ENCODE results near the gene SLC8A3. TPM values are rescaled to one million over a fixed set of nuclear protein-coding genes. Genes with fewer than 3 reads are reported as not detected.

Gene SLC8A3
- total and polyA plus RNA-seq, 2 of the 13 experiments (the other 11 are each of a cell fraction or from before 2014, with no cell fraction given) = 0.01 to 0.02 TPM

GRCh38 chr14:70156592-70156991 lies 32.2 kb downstream of the SLC8A3 start:
- Histone ChIP-seq H3K9me3 (ENCODE audit: low read length) (no peaks in the 10 kb centered on the region), H3K79me2 (ENCODE audit: insufficient read depth, low read length) (no peaks in the 10 kb centered on the region), H3K36me3 (replicated peaks in 1 of 2; ENCODE audit: control insufficient read depth in 1 of 2, insufficient read depth in 2 of 2, low read length in 2 of 2) (no peaks in the 10 kb centered on the region), H3K4me3 (replicated peaks in 1 of 3; ENCODE audit: insufficient read depth in 1 of 3, low read depth in 2 of 3, low read length in 3 of 3) (no peak overlapping the region), H2AFZ (ENCODE audit: low read length) (no peak overlapping the region), H3K4me1 (ENCODE audit: insufficient read depth, low read length) (no peaks in the 10 kb centered on the region), H3K27ac (ENCODE audit: extremely low read length, insufficient read depth, low read length) (no peak overlapping the region), H3K4me2 (ENCODE audit: low read depth, low read length) (no peak overlapping the region), H4K20me1 (ENCODE audit: insufficient read depth, low read length) (no peaks in the 10 kb centered on the region), H3K27me3 (ENCODE audit: control insufficient read depth in 1 of 2, insufficient read depth in 2 of 2, low read length in 2 of 2) (peaks cover 0 to 1% of the 10 kb centered on the region in 2 experiments; a peak in 3 of 5 replicates), H3K9ac (ENCODE audit: insufficient read depth, low read depth, low read length) (no peak overlapping the region)
- no peak for ATAC-seq
- 11% methylated on average over 3 of the region's 3 CpGs for WGBS (ENCODE audit: low lambda C conversion rate)
- POLR2A ChIA-PET = interaction anchor here (0.6 kb wide), 1 partner anchor 109 kb away, joined by 3 read pairs; no protein-coding TSS in a partner anchor
- CTCF ChIA-PET (ENCODE audit: low intra/inter-chr PET ratio, low total read pairs) = no interaction called here
- in situ Hi-C loops (cut with HindIII; ENCODE audit: extremely low pct_ligation_motif_present, low pct_unique_long_range_greater_than_20kb) (no loop called here), intact Hi-C loops (cut with micrococcal nuclease; ENCODE audit: unreplicated experiment) (no loop called here)
- BruUV-seq (replicated peaks) = no TSS peak
- TF ChIP-seq ZNF24 (IDR thresholded peaks at IDR 0.05) (no peak), CBX1 (IDR thresholded peaks at IDR 0.05; ENCODE audit: low read depth) (no peak), ZNF547 (CRISPR knock-in tag; IDR thresholded peaks at IDR 0.05) (no peak)
- FAIRE-seq = no peak
- DNase-seq (ENCODE audit: low spot score) = no peak

GRCh38 chr14:70152704-70153103 lies 36.0 kb downstream of the SLC8A3 start:
- no TSS peak for BruUV-seq (replicated peaks)
- H3K4me2 ChIP-seq (ENCODE audit: low read depth, low read length) = no peak overlapping the region
- no peak for DNase-seq (ENCODE audit: low spot score)
- no peak overlapping the region for H2AFZ ChIP-seq (ENCODE audit: low read length)
- FAIRE-seq = no peak
- H3K79me2 ChIP-seq (ENCODE audit: insufficient read depth, low read length) = no peaks in the 10 kb centered on the region
- H4K20me1 ChIP-seq (ENCODE audit: insufficient read depth, low read length) = no peaks in the 10 kb centered on the region
- H3K9ac ChIP-seq (ENCODE audit: insufficient read depth, low read depth, low read length) = no peak overlapping the region
- H3K27ac ChIP-seq (ENCODE audit: extremely low read length, insufficient read depth, low read length) = no peak overlapping the region
- in situ Hi-C loops (cut with HindIII; ENCODE audit: extremely low pct_ligation_motif_present, low pct_unique_long_range_greater_than_20kb) = no loop called here
- H3K36me3 ChIP-seq (replicated peaks in 1 of 2; ENCODE audit: control insufficient read depth in 1 of 2, insufficient read depth in 2 of 2, low read length in 2 of 2) = no peaks in the 10 kb centered on the region
- 0% methylated on average over 1 of the region's 4 CpGs for WGBS (ENCODE audit: low lambda C conversion rate)
- CTCF ChIA-PET (ENCODE audit: low intra/inter-chr PET ratio, low total read pairs) = no interaction called here
- H3K4me1 ChIP-seq (ENCODE audit: insufficient read depth, low read length) = no peaks in the 10 kb centered on the region
- TF ChIP-seq NCOA5 (CRISPR knock-in tag; IDR thresholded peaks at IDR 0.05) (no peak), JUNB (CRISPR knock-in tag; IDR thresholded peaks at IDR 0.05; ENCODE audit: borderline replicate concordance) (no peak), ZBTB37 (CRISPR knock-in tag; IDR thresholded peaks at IDR 0.05) (no peak), POLR2A (IDR thresholded peaks at IDR 0.05; ENCODE audit: insufficient read depth in 1 of 2, low read depth in 2 of 2, low read length in 2 of 2) (no peak), ZNF883 (CRISPR knock-in tag; IDR thresholded peaks at IDR 0.05; ENCODE audit: not compliant biosample characterization) (no peak), ZNF556 (CRISPR knock-in tag; IDR thresholded peaks at IDR 0.05; ENCODE audit: borderline replicate concordance) (no peak), ZNF205 (CRISPR knock-in tag; IDR thresholded peaks at IDR 0.05) (no peak), ZNF280B (CRISPR knock-in tag; IDR thresholded peaks at IDR 0.05; ENCODE audit: borderline replicate concordance) (no peak), CBX5 (CRISPR knock-in tag; IDR thresholded peaks at IDR 0.05; ENCODE audit: borderline replicate concordance) (no peak)
- intact Hi-C loops (cut with micrococcal nuclease; ENCODE audit: unreplicated experiment) = no loop called here
- H3K4me3 ChIP-seq (replicated peaks in 1 of 3; ENCODE audit: insufficient read depth in 1 of 3, low read depth in 2 of 3, low read length in 3 of 3) = no peak overlapping the region
- H3K9me3 ChIP-seq (ENCODE audit: low read length) = no peaks in the 10 kb centered on the region
- no peak for ATAC-seq
- POLR2A ChIA-PET = no interaction called here
- peaks cover 0 to 8% of the 10 kb centered on the region in 2 experiments; a peak in 3 of 5 replicates for H3K27me3 ChIP-seq (ENCODE audit: control insufficient read depth in 1 of 2, insufficient read depth in 2 of 2, low read length in 2 of 2)
